Activated CD4-positive, alpha-beta memory T cell treated with anti-CD3 and anti-CD28 coated beads for 36 hours (primary cell): ENCODE measurements around the gene ZNF580. TPM values are rescaled to one million over a fixed set of nuclear protein-coding genes. Genes with fewer than 3 reads are reported as not detected.

ENCODE experiments used
- CTCF ChIA-PET: fragments of 350-600 bp; sonication (Branson Sonifier 250); formaldehyde crosslinking; loops from one replicate; lab custom pipeline; 2021; ENCODE audit warnings: antibody characterized with exemption, inconsistent platforms; lab: Charles Lee
- POLR2A ChIA-PET: fragments of 350-600 bp; sonication (Branson Sonifier 250); formaldehyde crosslinking; loops from one replicate; lab custom pipeline; 2021; ENCODE audit warnings: antibody characterized with exemption; lab: Charles Lee
- DNase-seq: peaks from one replicate; pipeline ENCODE4 v3.0.0-alpha.2; 2020
- H3K27ac Mint-ChIP-seq: one replicate; pipeline ENCODE4 v1.8.0; 2021; ENCODE audit warnings: mixed read lengths
- H3K27me3 Mint-ChIP-seq: one replicate; pipeline ENCODE4 v1.8.0; 2021; ENCODE audit warnings: mixed read lengths
- H3K36me3 Mint-ChIP-seq: one replicate; pipeline ENCODE4 v1.8.0; 2021; ENCODE audit warnings: mixed read lengths
- H3K4me1 Mint-ChIP-seq: one replicate; pipeline ENCODE4 v1.8.0; 2021; ENCODE audit warnings: low read depth, mixed read lengths
- H3K4me3 Mint-ChIP-seq: one replicate; pipeline ENCODE4 v1.8.0; 2021; ENCODE audit warnings: mild to moderate bottlenecking, mixed read lengths
- H3K9me3 Mint-ChIP-seq: one replicate; pipeline ENCODE4 v1.8.0; 2021; ENCODE audit warnings: mixed read lengths
- intact Hi-C: fragments of 100-400 bp; cut with micrococcal nuclease; formaldehyde crosslinking; loops from one replicate; pipeline ENCODE4 v1.15.1; 2023
- total RNA-seq, 2 experiments: library from RNA; stranded (reverse); gene quantifications; one replicate each; pipeline ENCODE4 v1.2.3, GENCODE V29; 2021

ZNF580 gene
- total RNA-seq, 2 experiments from 2014 or later = 23.4 to 23.5 TPM

DNA sequence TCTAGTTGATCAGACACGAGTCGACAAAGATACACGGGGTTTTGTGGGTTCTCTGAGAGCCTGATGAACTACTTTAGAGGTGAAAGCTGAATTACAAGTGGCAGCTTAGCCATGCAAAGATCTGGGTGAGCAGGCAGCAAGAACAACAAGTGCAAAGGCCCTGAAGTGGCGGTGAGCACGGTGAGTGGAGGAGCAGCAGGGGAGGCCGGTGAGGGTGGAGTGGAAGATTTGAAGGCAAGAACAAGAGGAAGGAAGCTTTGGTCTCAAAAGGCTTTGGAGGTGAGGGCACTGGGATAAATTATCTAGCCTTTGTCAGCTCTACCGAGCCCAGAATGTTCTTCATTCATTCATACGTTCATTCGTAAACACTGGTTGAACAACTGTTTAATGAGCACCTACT lies 34.0 kb upstream of the ZNF580 start:
- Mint-ChIP-seq H3K9me3 (no peaks in the 10 kb centered on the region), H3K4me3 (peak overlapping the region; percentile 94), H3K4me1 (peaks cover 49% of the 10 kb centered on the region), H3K36me3 (peaks cover 23% of the 10 kb centered on the region), H3K27me3 (no peaks in the 10 kb centered on the region), H3K27ac (peak overlapping the region; percentile 96)
- intact Hi-C loops = loop anchor here (1.0 to 5.0 kb wide), 2 partner anchors 90 to 130 kb away; partner anchors contain the start of gene ZNF628
- POLR2A ChIA-PET = interaction anchor here (0.9 to 1.7 kb wide), 3 partner anchors 18 to 223 kb away, joined by 3 to 11 read pairs (median 5); partner anchors contain the start of genes TMEM238 and ZNF784
- DNase-seq = no peak
- CTCF ChIA-PET = interaction anchor here (0.6 to 2.4 kb wide), 25 partner anchors 9 to 446 kb away, joined by 3 to 22 read pairs (median 6); partner anchors contain the start of genes ISOC2, PPP6R1, ZNF579 and ZNF580

DNA sequence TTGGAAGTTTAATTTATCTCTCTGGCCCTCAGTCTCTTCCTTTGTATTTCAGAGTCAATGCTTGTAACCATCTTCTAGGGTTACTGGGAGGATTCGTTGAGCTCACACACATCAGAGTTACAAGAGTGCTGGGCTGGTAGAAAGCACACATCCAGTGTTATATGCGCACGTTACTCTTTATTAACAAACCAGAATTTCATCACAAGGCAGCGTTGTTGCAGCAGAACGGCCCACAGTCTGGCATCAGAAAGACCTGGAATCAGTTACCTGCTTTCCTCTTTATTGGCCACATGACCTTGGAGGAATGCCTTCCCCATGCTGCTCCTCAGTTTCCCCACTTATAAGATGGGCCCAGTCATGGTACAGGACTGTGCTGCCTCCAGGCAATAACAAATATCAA lies 31.5 kb upstream of the ZNF580 start:
- ChIA-PET CTCF (interaction anchor here (1.0 kb wide), 1 partner anchor 23 kb away, joined by 3 read pairs; no protein-coding TSS in a partner anchor), POLR2A (no interaction called here)
- Mint-ChIP-seq H3K4me1 (peaks cover 55% of the 10 kb centered on the region), H3K4me3 (no peak overlapping the region), H3K27me3 (no peaks in the 10 kb centered on the region), H3K36me3 (peaks cover 28% of the 10 kb centered on the region), H3K27ac (no peak overlapping the region), H3K9me3 (no peaks in the 10 kb centered on the region)
- DNase-seq = no peak
- intact Hi-C loops = loop anchor here (5.0 kb wide), 1 partner anchor 132 kb away; the partner anchor contains the start of gene ZNF628

- H3K36me3 Mint-ChIP-seq = peaks cover 27% of the 10 kb centered on the region
- intact Hi-C loops = no loop called here
- H3K9me3 Mint-ChIP-seq = no peaks in the 10 kb centered on the region
- peak overlapping the region; percentile 43 for H3K27ac Mint-ChIP-seq
- peaks cover 45% of the 10 kb centered on the region for H3K4me1 Mint-ChIP-seq
- H3K4me3 Mint-ChIP-seq = no peak overlapping the region
- DNase-seq = no peak
- ChIA-PET CTCF (interaction anchor here (0.7 to 0.9 kb wide), 3 partner anchors 15 to 144 kb away, joined by 3 read pairs; no protein-coding TSS in a partner anchor), POLR2A (no interaction called here)
- H3K27me3 Mint-ChIP-seq = no peaks in the 10 kb centered on the region
These were observed 29.4 kb upstream of the ZNF580 start for GRCh38 chr19:55611300-55611982.

DNA sequence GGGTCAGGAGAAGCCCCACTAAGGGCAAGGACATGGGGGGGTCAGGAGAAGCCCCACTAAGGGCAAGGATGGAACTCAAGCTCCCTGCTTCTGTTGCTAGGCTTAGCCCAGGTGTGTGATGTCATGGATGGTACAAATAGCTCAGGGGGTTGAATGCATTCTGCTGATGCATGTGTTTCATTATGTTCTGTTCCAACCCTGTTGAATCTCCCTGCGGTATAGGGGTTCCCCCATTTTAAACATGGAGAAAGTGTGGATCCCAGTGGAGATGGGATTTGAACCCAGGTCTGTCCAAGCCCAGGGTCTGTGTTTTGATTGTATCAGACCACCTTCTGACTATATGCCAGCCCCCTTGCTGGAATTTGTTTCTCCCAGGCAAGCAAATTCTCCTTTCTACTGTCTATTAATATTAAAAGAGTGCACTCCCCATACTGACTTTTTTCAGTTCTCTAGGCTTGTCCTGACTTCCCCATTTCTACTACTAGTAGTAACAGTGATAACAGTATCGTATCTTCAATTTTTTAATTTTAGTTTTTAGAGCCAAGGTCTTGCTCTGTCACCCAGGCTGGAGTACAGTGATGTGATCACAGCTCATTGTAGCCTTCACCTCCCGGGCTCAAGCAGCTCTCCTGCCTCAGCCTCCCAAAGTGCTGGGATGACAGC lies 28.7 kb upstream of the ZNF580 start:
- ChIA-PET CTCF (interaction anchor here (0.9 kb wide), 1 partner anchor 145 kb away, joined by 3 read pairs; no protein-coding TSS in a partner anchor), POLR2A (no interaction called here)
- intact Hi-C loops = no loop called here
- H3K4me3 Mint-ChIP-seq = no peak overlapping the region
- H3K27me3 Mint-ChIP-seq = no peaks in the 10 kb centered on the region
- peaks cover 38% of the 10 kb centered on the region for H3K4me1 Mint-ChIP-seq
- DNase-seq = no peak
- no peaks in the 10 kb centered on the region for H3K9me3 Mint-ChIP-seq
- H3K36me3 Mint-ChIP-seq = peaks cover 26% of the 10 kb centered on the region
- H3K27ac Mint-ChIP-seq = peak overlapping the region; percentile 43

DNA sequence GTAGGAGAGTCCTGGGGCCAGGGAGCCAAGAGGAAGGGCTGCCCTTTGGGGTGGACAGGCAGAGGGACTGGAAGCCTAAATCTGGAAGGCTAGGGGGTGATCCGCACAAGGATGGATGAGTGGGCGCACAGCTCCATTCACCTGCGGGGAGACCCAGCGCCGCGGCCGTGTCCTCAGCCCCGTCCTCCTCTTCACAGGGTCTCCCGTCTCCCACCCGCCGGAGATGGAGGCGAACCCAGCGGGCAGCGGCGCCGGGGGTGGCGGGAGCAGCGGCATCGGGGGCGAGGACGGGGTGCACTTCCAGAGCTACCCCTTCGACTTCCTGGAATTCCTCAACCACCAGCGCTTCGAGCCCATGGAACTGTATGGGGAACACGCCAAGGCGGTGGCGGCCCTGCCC lies 27.4 kb upstream of the ZNF580 start:
- intact Hi-C loops = no loop called here
- ChIA-PET CTCF (no interaction called here), POLR2A (no interaction called here)
- Mint-ChIP-seq H3K27me3 (no peaks in the 10 kb centered on the region), H3K4me3 (no peak overlapping the region), H3K4me1 (peaks cover 29% of the 10 kb centered on the region), H3K36me3 (peaks cover 29% of the 10 kb centered on the region), H3K9me3 (no peaks in the 10 kb centered on the region), H3K27ac (no peak overlapping the region)
- no peak for DNase-seq

- no peaks in the 10 kb centered on the region for H3K27me3 Mint-ChIP-seq
- no peak overlapping the region for H3K27ac Mint-ChIP-seq
- CTCF ChIA-PET = no interaction called here
- peaks cover 29% of the 10 kb centered on the region for H3K36me3 Mint-ChIP-seq
- intact Hi-C loops = no loop called here
- POLR2A ChIA-PET = no interaction called here
- H3K9me3 Mint-ChIP-seq = no peaks in the 10 kb centered on the region
- DNase-seq = no peak
- peaks cover 25% of the 10 kb centered on the region for H3K4me1 Mint-ChIP-seq
- H3K4me3 Mint-ChIP-seq = no peak overlapping the region
These were observed 26.7 kb upstream of the ZNF580 start for GRCh38 chr19:55613930-55614710.

DNA sequence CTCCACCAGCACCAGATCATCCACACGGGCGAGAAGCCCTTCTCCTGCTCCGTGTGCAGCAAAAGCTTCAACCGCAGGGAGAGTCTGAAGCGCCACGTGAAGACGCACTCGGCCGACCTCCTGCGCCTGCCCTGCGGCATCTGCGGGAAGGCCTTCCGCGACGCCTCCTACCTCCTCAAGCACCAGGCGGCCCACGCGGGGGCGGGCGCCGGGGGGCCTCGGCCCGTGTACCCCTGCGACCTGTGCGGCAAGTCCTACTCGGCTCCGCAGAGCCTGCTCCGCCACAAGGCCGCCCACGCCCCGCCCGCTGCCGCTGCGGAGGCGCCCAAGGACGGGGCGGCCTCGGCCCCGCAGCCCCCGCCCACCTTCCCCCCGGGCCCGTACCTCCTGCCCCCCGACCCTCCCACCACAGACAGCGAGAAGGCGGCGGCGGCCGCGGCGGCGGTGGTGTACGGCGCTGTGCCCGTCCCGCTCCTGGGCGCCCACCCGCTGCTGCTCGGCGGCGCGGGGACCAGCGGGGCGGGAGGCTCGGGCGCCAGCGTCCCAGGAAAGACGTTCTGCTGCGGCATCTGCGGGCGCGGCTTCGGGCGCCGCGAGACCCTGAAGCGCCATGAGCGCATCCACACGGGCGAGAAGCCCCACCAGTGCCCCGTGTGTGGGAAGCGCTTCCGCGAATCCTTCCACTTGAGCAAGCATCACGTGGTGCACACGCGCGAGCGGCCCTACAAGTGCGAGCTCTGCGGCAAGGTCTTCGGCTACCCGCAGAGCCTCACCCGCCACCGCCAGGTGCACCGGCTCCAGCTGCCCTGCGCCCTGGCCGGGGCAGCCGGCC lies 25.9 kb upstream of the ZNF580 start:
- Mint-ChIP-seq H3K4me3 (no peak overlapping the region), H3K36me3 (peaks cover 22% of the 10 kb centered on the region), H3K27me3 (no peaks in the 10 kb centered on the region), H3K27ac (no peak overlapping the region), H3K4me1 (peaks cover 27% of the 10 kb centered on the region), H3K9me3 (no peaks in the 10 kb centered on the region)
- DNase-seq = no peak
- intact Hi-C loops = no loop called here
- CTCF ChIA-PET = interaction anchor here (1.3 kb wide), 1 partner anchor 9 kb away, joined by 3 read pairs; no protein-coding TSS in a partner anchor
- POLR2A ChIA-PET = no interaction called here

DNA sequence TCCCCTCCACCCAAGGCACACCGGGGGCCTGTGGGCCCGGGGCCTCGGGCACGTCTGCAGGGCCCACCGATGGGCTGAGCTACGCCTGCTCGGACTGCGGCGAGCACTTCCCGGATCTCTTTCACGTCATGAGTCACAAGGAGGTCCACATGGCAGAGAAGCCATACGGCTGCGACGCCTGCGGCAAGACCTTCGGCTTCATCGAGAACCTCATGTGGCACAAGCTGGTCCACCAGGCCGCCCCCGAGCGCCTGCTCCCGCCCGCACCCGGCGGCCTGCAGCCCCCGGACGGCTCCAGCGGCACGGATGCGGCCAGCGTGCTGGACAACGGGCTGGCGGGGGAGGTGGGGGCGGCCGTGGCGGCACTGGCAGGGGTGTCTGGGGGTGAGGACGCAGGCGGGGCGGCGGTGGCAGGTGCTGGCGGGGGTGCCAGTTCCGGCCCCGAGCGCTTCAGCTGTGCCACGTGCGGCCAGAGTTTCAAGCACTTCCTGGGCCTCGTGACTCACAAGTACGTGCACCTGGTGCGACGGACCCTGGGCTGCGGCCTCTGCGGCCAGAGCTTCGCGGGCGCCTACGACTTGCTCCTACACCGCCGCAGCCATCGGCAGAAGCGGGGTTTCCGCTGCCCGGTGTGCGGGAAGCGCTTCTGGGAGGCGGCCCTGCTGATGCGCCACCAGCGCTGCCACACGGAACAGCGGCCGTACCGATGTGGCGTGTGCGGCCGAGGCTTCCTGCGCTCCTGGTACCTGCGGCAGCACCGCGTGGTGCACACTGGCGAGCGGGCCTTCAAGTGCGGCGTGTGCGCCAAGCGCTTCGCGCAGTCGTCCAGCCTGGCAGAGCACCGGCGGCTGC lies 25.0 kb upstream of the ZNF580 start:
- ChIA-PET CTCF (interaction anchor here (1.3 kb wide), 1 partner anchor 10 kb away, joined by 3 read pairs; no protein-coding TSS in a partner anchor), POLR2A (no interaction called here)
- peaks cover 30% of the 10 kb centered on the region for H3K4me1 Mint-ChIP-seq
- intact Hi-C loops = no loop called here
- H3K9me3 Mint-ChIP-seq = no peaks in the 10 kb centered on the region
- no peak for DNase-seq
- H3K4me3 Mint-ChIP-seq = no peak overlapping the region
- H3K27me3 Mint-ChIP-seq = no peaks in the 10 kb centered on the region
- no peak overlapping the region for H3K27ac Mint-ChIP-seq
- H3K36me3 Mint-ChIP-seq = peaks cover 25% of the 10 kb centered on the region

DNA sequence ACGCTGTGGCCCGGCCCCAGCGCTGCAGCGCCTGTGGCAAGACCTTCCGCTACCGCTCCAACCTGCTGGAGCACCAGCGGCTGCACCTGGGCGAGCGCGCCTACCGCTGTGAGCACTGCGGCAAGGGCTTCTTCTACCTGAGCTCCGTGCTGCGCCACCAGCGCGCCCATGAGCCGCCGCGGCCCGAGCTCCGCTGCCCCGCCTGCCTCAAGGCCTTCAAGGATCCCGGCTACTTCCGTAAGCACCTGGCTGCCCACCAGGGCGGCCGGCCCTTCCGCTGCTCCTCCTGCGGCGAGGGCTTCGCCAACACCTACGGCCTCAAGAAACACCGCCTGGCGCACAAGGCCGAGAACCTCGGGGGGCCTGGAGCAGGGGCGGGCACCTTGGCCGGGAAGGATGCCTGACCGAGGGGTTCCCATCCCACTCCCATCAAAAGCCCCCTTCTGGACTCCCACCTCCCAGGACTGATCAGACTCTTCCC lies 24.4 kb upstream of the ZNF580 start:
- Mint-ChIP-seq H3K4me3 (no peak overlapping the region), H3K27ac (no peak overlapping the region), H3K27me3 (no peaks in the 10 kb centered on the region), H3K36me3 (peaks cover 25% of the 10 kb centered on the region), H3K9me3 (no peaks in the 10 kb centered on the region), H3K4me1 (peaks cover 31% of the 10 kb centered on the region)
- intact Hi-C loops = no loop called here
- CTCF ChIA-PET = interaction anchor here (1.3 kb wide), 1 partner anchor 10 kb away, joined by 3 read pairs; no protein-coding TSS in a partner anchor
- no peak for DNase-seq
- POLR2A ChIA-PET = no interaction called here

GRCh38 chr19:55617426-55617825 lies 23.4 kb upstream of the ZNF580 start:
- H3K4me3 Mint-ChIP-seq = no peak overlapping the region
- ChIA-PET CTCF (interaction anchor here (0.7 to 1.3 kb wide), 2 partner anchors 78 to 113 kb away, joined by 3 to 4 read pairs; no protein-coding TSS in a partner anchor), POLR2A (no interaction called here)
- intact Hi-C loops = no loop called here
- H3K27ac Mint-ChIP-seq = no peak overlapping the region
- no peaks in the 10 kb centered on the region for H3K27me3 Mint-ChIP-seq
- peaks cover 23% of the 10 kb centered on the region for H3K4me1 Mint-ChIP-seq
- DNase-seq = no peak
- peaks cover 25% of the 10 kb centered on the region for H3K36me3 Mint-ChIP-seq
- no peaks in the 10 kb centered on the region for H3K9me3 Mint-ChIP-seq
